GM19023 (cell line): ENCODE results near the gene VAV2.

Source experiments
- ATAC-seq: cut with Tn5 transposase; IDR thresholded peaks from one replicate; pipeline ENCODE4 v1.9.1; 2021; ENCODE audit warnings: mild to moderate bottlenecking, moderate library complexity; ENCODE audit not compliant: unreplicated experiment

VAV2 gene

DNA sequence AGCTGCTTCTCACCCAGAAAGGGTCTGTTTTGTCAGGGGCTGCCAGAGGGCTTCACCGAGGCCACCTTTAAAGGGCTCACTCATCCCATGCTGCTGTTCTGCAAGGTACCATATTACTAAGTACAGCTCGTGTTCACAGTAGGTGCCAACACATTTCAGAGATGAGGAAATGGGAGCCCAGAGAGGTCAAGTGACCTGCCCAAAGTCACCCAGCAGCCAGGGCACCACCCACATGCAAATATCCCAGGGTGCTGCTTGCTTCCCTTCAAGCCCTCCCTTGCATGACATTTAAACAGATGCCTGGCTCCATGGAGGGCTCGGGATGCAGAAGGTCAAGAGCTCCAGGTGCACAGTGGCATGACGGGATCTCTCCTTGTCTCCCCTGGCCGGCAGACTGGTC, 130.4 kb downstream of the VAV2 start:
- no peak for ATAC-seq

DNA sequence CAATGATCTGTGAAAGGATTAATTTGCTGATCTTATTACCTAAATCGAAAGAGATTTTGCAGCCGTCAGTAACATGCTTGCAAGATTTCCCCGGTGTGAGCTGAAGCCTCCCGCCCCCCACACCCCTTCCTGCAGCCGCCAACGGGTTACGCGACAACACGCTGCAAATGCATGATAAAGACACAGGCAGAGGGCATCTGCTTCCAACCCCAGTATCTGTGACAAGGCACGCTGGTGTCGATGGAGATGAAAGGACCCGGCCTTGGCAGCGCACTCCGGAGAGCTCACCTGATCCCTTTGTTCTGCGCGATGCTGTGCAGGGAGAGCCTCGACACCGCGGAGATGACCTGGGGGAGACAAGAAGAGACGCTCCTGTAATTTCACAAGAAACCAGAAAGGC, 131.0 kb downstream of the VAV2 start:
- ATAC-seq = no peak

DNA sequence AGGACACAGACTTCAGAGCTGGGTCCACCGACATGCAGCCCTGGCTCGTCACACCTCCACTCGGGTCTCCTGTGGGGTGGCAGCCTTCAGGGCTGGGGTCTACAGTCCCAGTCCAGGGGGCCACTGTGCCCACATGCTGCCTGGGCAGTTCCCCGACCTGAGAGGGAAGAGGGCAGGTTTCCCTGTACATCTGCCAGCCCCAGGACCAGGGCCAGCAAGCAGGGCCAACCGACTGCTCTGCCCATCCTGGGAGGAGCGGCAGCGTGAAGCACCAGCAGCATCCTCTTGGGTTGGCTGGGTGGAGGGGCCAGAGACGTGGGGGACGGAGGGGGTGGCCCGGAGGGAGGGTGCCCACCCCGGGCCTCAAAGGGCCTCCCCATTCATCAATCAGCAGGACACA, 133.4 kb downstream of the VAV2 start:
- ATAC-seq = no peak

DNA sequence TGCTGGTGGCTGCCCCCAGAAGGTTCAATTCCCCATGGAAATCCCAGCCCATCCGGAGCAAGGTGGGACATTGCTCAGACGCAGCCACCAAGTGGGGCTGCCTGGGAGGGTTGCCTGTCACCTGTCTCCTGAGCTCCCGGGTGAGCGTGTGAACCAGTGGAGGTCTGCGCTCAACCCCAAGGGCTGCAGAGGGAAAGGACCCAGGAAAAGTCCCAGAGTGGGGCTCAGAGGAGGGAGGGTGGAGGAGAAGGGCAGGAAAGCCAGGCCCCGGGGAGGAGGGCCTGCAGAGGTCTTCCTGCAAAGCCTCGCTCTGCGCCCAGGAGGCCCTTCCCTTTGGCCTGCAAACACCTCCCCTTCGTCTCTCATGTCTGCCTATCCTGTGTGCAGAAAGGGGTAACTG, 134.5 kb downstream of the VAV2 start:
- ATAC-seq = no peak

DNA sequence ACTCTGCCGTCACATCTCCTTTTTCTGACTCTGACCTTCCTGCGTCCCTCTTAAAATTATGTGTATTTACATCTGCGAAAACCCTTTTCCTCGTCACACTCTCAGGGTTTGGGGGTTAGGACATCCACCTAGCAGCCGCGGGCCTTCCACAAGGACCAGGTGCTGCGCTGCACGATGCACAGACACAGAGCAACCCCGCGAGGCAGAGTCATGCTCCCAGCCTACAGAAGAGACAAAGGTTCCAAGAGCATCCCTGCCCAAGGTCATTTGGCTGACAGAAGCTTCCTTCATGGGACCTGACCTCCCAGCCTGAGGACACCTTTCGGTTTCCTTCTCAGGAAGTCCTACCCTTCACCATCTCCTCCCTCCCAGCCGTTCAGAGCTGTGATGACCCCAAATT, 135.3 kb downstream of the VAV2 start:
- ATAC-seq = no peak

DNA sequence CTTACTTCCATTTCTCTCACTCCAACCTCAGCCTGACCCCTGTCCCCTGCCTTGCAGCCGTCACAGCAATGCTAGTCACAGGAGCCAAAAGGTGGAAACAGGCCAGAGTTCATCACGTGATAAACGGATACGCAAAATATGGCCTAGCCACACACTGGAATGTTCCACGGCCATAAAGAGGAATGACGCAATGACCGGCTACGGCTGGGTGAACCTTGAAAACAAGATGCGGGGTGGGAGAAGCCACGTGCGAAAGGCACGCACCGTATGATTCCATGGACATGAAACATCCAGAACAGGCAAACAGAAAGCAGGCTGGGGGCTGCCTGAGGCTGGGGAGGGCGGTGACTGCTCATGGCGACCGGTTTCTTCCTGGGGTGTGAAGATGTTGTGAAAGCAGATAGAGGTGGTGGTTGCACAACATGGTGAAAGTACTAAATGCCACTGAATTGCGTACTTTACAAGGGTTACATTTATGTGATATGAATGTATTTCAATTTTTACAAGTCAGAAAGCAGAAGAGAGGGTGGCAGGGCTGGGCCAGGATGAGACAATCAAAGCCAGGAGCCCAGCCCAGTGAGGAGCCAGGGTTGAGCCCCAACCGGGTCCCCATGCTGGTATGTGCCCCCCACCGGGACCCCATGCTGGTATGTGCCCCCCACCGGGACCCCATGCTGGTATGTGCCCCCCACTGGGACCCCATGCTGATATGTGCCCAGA, 136.2 kb downstream of the VAV2 start:
- ATAC-seq = no peak

DNA sequence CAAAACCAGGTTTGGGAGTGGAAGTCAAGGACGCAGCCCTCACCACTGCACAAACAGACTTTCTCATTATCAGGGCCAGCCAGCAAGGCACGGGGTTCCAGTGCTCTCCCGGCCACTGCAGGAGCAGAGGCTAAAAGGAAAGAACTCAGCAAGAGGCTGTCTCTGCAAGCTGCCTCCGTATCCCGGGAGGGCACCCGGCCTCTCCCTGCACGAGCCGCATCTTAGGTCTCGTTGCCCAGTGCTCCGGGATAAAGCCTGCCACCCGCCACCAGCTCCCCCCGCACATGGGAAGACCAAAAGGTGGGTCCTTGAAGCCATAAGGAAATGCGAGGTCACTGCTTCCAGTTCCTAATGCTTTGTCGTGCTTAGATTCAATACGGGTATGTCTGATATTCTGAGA, 136.8 kb downstream of the VAV2 start:
- ATAC-seq = no peak

DNA sequence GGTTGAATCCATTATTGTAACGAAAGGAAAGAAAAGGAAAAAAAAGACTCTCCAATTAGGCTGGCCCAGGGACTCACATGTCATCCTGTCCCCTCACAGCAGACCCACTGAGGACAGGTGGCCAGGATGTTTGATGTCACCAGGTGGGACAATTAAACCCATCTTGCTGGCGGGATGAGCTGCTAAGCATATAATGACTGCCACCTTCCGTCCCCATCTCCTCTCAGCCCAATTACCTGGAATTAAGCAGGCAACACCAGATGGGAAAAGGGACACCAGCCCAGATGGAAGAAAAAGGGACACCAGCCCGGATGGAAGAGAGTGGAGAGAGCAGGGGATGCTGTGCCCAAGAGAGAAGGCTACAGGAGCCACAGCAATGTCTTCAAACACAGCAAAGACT, 137.4 kb downstream of the VAV2 start:
- ATAC-seq = no peak

DNA sequence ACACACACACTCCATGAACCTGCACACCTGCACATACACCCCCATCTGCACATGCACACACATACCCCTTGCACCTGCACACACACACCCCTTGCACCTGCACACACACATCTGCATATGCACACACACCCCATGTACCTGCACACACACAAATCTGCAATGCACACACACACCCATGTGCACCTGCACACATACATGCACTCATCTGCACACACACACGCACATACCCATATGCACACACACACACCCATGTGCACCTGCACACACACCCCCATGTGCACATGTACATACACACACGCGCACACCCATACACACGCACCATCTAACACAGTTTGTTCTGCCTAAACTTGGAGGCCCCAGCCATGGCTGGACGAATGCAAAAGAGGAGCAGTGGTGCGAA, 138.1 kb downstream of the VAV2 start:
- ATAC-seq = no peak

DNA sequence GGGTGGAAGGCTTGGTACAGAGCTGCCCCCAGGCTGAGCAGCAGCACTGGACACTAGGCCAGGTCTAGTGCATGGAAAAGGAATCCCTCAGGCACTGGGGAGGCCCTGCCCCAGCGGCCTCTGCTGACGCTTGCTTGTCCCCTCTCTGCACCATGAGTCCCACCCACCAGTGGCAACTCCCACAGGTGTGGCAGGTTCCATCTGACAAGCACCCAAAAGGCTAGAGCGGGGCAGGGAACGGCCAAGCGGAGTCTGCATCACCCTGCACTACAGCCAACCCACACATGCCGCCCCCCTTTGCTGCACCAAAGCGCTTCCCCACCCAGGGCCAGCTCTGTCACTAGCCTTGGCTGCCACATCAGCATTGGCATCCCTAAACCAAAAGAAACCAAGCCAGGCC, 138.8 kb downstream of the VAV2 start:
- no peak for ATAC-seq

DNA sequence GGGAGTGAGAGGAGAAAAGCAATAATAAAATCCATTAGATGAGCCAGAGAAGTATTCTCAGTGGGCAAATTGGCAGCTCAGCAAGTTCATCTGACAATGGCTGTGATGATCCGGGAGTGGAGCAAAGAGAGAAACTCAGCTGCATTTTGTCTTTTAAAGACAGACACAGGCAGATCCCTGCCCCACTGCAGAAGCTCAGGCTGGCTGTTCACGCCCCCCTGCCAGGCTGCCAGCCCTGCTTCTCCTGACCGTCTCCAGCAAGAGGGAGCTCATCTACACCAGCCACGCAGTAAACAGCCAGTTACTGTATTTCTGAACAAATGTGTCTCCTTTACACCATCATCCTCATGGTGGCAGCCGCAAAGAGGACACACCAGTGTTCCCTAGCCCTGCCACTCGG, 139.7 kb downstream of the VAV2 start:
- no peak for ATAC-seq

DNA sequence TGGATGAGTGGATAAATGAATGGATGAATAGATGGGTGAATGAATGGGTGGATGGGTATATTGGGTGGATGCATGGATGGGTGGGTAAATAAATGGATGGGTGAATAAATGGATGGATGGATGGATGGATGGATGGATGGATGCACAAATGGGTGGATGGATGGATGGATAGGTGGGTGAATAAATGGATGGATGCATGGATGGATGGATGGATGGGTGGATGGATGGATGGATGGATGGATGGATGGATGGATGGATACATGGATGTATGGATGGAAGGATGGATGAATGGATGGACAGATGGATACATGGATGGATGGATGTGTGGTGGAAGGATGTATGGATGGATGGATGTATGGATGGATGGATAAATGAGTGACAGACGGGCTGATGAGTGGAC, 140.4 kb downstream of the VAV2 start:
- ATAC-seq = no peak

DNA sequence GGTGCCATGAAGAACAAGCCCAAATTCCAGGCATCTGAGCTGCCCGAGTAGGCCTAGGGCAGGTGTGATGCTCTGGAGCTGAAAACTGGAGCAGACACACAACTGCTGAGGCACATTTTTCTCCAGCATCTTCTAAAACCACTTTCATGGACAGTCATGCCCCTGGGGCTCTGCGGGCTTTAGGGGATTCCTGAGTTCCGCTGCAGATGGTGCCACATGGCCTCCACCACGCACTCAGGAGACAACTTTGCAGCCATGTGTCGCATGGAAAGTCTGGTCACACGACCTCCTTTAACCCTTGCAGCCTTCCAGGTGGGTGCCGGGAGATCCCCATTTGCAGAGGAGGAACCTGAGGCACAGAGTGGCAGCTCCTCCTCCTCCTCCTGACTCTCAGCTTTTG, 141.2 kb downstream of the VAV2 start:
- ATAC-seq = no peak

DNA sequence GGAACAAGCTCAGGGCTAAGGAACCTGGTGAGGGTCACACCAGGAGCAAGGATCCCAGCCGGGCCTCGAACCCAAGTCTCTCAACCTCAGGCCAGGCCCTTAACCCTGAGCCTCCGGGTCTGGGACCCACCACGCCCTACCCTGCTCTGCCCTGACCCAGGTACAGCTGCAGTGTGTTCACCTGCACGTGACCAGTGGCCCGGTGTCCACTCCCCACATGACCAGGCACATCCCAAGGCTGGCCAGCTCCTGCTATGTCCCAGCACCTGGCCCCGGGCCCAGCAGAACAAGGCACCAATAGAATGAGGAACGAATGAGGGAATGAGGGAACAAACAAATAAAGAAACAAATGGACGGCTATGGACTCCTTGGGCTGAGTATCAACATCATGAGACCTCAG, 142.0 kb downstream of the VAV2 start:
- no peak for ATAC-seq

DNA sequence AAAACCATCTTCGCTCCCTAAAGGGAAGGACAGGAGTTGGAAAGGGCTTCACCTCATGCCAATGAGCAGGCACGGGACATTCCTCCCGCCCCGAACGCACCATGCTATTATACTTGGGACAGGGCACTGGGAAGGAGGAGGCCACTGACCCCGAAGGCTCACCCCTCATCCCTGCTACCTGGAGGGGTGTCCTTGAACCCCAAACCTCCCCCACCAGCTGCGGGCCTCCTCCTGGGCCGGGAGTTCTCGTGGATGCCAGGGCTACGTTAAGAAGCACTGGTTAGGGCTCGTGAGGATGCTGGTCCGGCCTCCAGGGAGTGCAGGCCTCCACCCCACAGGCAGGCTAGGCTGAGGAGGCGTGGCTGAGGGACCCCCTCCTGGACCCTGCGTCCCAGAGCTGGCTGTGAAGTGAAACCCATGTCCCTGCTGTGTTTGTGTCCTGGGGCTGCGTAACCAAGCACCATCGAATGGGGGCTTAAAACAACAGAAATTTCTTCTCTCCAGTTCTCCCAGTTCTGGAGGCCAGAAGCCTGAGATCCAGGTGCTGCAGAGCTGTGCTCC, 142.9 kb downstream of the VAV2 start:
- ATAC-seq = no peak

DNA sequence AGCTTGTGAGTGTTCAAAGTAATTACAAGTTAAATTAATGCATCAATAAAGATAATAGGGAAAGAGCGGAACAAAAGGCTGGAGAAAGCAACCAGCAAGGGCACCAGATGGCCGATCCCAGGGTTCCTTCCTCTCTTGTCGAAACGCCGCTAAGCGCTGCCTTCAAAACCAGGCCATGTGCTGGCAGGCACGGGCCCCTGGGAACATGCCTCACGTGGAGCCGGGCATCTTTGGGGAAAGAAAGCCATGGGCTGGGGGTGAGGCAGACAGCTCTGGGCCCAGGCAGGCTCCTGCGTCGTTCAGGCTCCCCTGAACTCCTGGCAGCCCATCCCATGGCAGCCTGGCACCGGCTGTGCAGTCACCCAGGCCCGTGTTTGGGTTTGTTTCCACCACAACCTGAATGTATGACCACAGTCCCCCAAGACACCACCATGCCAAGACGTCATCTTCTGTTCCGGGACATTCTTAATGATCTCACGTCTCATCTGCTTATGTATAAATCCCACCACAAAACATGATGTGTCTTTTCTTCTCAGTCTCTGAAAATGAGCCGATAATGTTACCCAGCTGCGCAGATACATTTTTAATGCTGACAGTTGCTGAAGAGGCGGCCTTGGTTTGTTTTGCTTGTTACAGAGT, 143.5 kb downstream of the VAV2 start:
- ATAC-seq = no peak

DNA sequence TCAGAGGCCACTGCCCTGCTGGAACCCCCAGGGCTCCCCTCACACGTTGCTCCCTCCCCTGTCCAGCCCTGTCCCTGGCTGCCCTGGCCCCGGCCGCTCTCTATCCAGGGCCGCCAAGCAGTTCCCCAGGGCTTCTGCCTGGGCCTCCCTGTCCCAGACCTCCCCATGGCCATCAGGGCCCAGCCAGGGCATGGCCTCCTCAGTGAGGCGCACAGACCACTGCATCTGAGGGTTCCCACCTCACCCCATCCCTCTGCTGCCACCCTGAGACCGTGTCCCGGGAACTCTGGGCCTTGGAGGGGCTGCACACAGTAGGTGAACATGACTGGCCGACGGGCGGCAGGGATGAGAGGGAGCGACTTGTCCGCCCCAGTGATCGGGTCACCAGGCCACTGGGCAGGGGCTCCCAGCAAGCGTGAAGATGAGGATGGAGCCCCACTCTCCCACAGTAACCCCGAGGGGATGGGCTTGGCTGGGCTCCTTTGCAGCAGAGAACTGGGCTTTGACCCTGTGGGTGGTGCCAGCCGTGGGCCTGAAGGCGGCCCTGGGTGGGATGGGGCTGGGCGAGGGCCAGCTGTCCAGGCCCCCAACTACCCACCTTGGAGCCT, 145.5 kb downstream of the VAV2 start:
- no peak for ATAC-seq

DNA sequence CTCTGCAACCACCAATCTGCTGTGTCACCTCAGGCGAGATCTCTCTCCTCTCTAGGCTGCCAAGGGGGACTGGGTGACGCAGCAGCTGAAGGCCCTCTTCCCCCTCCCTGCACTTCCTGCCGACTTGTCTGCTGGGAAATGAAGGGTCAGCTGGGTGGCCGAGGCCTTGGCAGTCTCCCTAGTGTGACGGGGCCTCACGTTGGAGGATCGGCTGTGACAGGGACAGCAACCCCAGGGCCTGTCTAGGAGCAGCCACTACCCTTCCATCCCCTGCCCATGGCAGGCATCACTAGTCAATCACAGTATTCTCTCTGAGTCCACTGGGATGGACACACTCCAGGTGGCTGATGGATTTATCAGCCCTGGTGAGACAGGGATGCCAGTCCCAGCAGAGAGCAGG, 146.7 kb downstream of the VAV2 start:
- no peak for ATAC-seq

DNA sequence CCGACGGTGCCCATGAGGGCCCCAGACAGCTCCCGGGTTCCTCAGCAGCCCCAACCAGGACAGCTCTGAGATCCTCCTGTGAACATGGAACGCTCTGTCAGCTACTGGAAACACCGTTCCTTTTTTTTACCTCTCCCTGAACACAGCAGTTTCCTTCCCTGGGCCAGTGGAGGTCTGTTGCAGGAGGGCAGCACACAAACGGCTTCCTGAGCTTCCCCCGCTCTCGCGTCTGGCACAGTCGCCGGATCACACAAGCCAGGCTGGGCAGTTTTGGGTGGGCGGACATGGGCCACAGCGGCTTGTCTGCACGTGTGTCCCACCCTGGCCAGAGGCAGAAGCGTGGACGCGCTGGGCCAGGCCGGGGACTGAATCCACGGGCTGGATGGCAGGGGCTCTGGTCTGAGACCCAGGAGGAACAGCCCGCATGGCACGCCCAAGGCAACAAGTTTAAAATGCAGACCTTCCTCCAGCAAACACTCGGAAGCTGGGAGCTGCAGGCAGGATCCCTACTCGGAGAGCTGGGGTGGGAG, 147.2 kb downstream of the VAV2 start:
- ATAC-seq = no peak

DNA sequence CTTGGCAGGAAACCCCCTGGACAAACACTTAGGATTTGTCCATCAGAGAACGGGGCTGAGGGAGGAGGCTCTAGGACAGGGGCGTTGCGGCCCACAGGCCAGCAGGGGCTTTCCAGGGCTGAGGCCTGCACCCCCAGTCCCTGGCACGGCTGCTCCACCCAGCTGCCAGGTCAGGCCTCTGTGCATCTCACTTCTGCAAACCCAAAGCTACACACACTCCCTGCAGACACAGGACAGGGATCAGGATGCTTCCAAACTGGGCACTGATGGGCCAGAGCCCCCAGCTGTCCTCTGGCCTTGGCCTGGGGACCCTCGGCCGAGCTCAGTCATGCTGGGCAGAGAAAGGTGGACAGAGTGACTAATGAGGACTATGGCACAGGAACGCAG, 147.7 kb downstream of the VAV2 start:
- ATAC-seq = no peak

DNA sequence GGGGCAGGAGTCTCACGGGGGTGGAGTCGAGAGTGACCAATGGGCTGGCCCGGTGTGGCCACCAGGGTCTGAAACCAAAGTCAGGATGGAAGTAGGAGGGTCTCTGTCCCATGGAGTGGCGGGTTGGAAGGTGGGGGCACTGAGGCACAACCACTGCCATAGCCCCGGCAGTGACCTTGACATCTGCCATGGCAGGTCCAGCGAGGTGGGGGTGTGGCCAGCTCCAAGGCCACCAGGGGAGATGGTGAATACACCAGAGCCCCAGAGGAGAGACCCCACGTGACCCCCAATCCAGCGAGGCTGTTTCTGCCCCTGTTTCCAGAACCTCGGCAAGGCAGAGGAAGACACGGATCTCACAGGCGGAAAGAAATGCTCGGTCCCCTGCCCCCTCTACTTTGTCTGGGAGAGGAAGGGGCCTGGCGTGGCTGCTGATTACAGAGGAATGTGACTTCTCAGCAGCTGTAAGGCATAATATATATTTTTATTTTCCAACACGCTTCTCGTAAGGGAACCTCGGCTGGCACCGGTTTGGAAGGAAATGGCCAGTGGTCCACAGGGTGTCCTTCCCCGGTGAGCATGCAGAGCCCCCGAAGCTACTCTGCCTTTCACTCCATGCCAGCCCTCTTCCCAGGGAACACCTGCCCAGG, 148.2 kb downstream of the VAV2 start:
- no peak for ATAC-seq

DNA sequence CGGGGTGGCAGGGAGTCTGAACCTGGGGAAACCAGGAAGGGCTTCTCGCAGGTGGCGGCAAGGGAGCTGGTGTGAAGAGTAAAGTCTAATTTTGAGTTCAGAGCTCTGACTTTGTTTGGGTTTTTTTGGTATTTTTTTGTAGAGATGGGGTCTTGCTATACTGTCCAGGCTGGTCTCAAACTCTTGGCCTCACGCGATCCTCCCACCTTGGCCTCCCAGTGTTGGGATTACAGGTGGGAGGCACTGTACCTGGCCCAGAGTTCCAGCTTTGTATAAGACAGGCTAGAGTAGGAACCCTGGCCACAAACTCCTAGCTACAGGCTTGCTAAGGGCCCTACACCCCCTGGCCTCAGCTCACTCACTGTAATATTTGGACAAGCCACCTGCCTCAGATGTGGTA, 148.9 kb downstream of the VAV2 start:
- ATAC-seq = no peak
